Ishikawa (cell line): ENCODE results near the gene CTNNA1.

ENCODE experiments used
- CEBPB ChIP-seq: IDR thresholded peaks from 2 replicates; pipeline ENCODE4 v1.6.1; 2012
- CREB1 ChIP-seq: IDR thresholded peaks from 2 replicates; pipeline ENCODE4 v1.6.1; 2012; ENCODE audit warnings: low read depth
- EGR1 ChIP-seq: IDR thresholded peaks from 2 replicates; pipeline ENCODE4 v1.6.1; 2012
- EP300 ChIP-seq: IDR thresholded peaks from 2 replicates; pipeline ENCODE4 v1.6.1; 2012; ENCODE audit warnings: borderline replicate concordance
- FOXM1 ChIP-seq: IDR thresholded peaks from 2 replicates; pipeline ENCODE4 v1.6.1; 2012; ENCODE audit warnings: low read depth, borderline replicate concordance
- NFIC ChIP-seq: IDR thresholded peaks from 2 replicates; pipeline ENCODE4 v1.6.1; 2012
- RAD21 ChIP-seq: IDR thresholded peaks from 2 replicates; pipeline ENCODE4 v1.6.1; 2012; ENCODE audit warnings: low read depth
- TAF1 ChIP-seq: IDR thresholded peaks from 2 replicates; pipeline ENCODE4 v1.6.1; 2012; ENCODE audit warnings: low read depth, mild to moderate bottlenecking
- TCF12 ChIP-seq: IDR thresholded peaks from 2 replicates; pipeline ENCODE4 v1.6.1; 2012; ENCODE audit warnings: low read depth
- TEAD4 ChIP-seq: IDR thresholded peaks from 2 replicates; pipeline ENCODE4 v1.6.1; 2012
- YY1 ChIP-seq: IDR thresholded peaks from 2 replicates; pipeline ENCODE4 v1.6.1; 2012; ENCODE audit warnings: low read depth
- ZBTB7A ChIP-seq: IDR thresholded peaks from 2 replicates; pipeline ENCODE4 v1.6.1; 2012; ENCODE audit warnings: low read depth
- TF ChIP-seq, protein P1 (sequence below): IDR thresholded peaks from 2 replicates; pipeline ENCODE4 v1.6.1; 2012; ENCODE audit warnings: low read depth, mild to moderate bottlenecking
- TF ChIP-seq, protein P2 (sequence below): IDR thresholded peaks from 2 replicates; pipeline ENCODE4 v1.6.1; 2012
- TF ChIP-seq, protein P3 (sequence below): IDR thresholded peaks from 2 replicates; pipeline ENCODE4 v1.6.1; 2012

The CTNNA1 gene

DNA sequence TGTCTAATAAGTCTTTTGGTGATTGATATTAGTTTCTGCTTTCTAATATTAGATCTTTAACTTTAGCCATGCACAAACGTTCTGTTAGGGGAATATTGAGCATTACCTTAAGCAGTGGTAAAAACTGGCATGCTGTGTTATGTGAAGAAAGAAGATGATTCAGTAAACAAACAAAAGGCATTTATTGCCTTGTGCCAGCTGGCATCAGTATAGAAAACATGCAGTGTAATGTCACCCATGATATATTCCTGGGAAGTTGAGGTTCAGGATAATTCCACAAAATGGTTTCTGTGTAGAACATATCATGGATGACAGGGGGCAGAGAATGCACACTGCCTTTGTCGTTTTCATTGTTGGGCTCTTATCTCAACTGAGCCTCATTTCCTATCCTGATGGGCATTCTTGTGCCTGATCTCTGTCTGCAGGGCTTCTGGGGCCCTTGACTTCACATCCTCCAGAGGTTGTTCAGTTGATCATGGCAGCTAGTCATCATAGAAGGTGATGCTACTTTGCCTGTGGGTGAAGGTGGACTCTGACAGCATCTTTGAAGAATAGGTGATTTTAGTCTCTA, 97.7 kb downstream of the CTNNA1 start:
- TF ChIP-seq EGR1, result no peak
- TF ChIP-seq, protein P1, sequence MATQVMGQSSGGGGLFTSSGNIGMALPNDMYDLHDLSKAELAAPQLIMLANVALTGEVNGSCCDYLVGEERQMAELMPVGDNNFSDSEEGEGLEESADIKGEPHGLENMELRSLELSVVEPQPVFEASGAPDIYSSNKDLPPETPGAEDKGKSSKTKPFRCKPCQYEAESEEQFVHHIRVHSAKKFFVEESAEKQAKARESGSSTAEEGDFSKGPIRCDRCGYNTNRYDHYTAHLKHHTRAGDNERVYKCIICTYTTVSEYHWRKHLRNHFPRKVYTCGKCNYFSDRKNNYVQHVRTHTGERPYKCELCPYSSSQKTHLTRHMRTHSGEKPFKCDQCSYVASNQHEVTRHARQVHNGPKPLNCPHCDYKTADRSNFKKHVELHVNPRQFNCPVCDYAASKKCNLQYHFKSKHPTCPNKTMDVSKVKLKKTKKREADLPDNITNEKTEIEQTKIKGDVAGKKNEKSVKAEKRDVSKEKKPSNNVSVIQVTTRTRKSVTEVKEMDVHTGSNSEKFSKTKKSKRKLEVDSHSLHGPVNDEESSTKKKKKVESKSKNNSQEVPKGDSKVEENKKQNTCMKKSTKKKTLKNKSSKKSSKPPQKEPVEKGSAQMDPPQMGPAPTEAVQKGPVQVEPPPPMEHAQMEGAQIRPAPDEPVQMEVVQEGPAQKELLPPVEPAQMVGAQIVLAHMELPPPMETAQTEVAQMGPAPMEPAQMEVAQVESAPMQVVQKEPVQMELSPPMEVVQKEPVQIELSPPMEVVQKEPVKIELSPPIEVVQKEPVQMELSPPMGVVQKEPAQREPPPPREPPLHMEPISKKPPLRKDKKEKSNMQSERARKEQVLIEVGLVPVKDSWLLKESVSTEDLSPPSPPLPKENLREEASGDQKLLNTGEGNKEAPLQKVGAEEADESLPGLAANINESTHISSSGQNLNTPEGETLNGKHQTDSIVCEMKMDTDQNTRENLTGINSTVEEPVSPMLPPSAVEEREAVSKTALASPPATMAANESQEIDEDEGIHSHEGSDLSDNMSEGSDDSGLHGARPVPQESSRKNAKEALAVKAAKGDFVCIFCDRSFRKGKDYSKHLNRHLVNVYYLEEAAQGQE, result no peak
- no peak for TF ChIP-seq TAF1
- TF ChIP-seq CREB1, result no peak
- TF ChIP-seq RAD21, result no peak
- no peak for TF ChIP-seq NFIC
- no peak for TF ChIP-seq TEAD4
- no peak for TF ChIP-seq YY1
- TF ChIP-seq TCF12, result no peak
- no peak for TF ChIP-seq FOXM1
- TF ChIP-seq ZBTB7A, result no peak
- no peak for TF ChIP-seq CEBPB
- TF ChIP-seq EP300, result no peak

DNA sequence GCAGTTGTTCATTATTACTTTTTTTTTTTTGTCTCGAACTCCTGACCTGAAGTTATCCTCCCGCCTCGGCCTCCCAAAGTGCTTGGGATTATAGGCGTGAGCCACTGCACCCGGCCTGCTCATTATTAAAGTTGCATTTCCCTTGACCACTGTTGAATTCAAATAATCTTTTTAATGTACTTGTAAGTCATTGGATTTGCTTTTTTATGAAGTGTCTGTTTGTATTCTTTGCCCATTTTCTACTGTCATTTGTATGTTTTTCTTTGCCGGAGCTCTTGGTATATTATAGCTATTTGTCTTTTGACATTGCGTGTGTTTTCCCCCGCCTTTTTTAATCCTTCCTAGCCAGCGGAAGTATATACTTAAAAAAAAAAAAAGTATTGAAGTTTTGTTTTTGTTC, 99.9 kb downstream of the CTNNA1 start:
- TF ChIP-seq TEAD4 (no peak), TAF1 (no peak), TCF12 (no peak), EP300 (no peak), RAD21 (no peak), YY1 (no peak), NFIC (no peak), CREB1 (no peak), CEBPB (no peak), FOXM1 (no peak), EGR1 (no peak), ZBTB7A (no peak)
- TF ChIP-seq, protein P2, sequence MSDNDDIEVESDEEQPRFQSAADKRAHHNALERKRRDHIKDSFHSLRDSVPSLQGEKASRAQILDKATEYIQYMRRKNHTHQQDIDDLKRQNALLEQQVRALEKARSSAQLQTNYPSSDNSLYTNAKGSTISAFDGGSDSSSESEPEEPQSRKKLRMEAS, result no peak
- TF ChIP-seq, protein P3, sequence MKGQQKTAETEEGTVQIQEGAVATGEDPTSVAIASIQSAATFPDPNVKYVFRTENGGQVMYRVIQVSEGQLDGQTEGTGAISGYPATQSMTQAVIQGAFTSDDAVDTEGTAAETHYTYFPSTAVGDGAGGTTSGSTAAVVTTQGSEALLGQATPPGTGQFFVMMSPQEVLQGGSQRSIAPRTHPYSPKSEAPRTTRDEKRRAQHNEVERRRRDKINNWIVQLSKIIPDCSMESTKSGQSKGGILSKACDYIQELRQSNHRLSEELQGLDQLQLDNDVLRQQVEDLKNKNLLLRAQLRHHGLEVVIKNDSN, result no peak
- TF ChIP-seq, protein P1, result no peak

DNA sequence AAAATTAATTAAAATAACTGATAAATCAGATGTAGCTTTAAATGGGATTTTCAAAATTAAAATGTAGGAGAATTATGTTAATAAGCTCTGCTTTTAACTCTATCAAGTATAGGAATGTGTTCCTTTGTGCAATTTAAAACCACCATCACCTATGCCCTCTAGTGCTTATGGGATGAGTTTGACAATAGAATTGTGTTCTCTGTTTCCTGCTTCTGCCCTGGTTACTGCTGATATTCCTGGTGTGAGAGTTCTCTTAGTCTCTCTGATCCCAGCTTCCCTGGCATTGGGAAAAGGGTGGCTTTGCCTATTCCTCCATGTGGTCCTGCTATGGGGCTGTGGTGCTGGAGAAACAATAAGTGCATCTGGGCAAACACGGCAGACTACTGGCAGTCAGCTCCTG, 113.8 kb downstream of the CTNNA1 start:
- TF ChIP-seq NFIC (no peak), CEBPB (no peak), ZBTB7A (no peak), EP300 (no peak), TEAD4 (no peak), TAF1 (no peak), CREB1 (no peak), FOXM1 (no peak)
- TF ChIP-seq, protein P1, result no peak
- TF ChIP-seq, protein P3, result no peak

DNA sequence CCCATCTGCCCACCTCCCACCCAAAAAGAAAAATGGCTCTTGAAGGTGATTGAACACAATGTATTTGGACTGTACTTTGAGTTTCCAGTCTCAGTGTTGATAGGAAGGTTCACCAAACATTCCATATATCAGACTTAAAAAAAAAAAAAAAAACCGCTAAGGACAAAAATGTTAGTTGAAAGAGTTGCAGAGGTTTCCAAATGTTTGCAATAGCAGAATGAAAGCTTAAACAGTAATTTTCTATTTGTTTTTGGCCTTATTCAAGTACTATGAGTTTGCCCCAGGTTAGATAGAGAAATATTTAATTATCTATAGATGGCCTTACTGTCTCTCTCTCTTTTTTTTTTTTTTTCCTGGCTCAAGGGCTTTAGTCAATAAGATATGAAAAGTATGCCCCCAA, 115.8 kb downstream of the CTNNA1 start:
- TF ChIP-seq, protein P3, result no peak
- TF ChIP-seq YY1 (no peak), RAD21 (no peak), FOXM1 (no peak), EGR1 (no peak), ZBTB7A (no peak), CREB1 (no peak), TAF1 (no peak), NFIC (no peak), TCF12 (no peak), TEAD4 (no peak), CEBPB (no peak), EP300 (no peak)
- TF ChIP-seq, protein P2, result no peak
- TF ChIP-seq, protein P1, result no peak
